T-helper 2 cell treated with Interferon-gamma antibody and Interleukin-4, amounts not matched to agents 5 μg/mL and 100 μg/mL, for 36 hours (primary cell): ENCODE results near the gene FER1L5.

Experiments
- DNase-seq: peaks from one replicate; pipeline ENCODE4 v3.0.0; 2021; ENCODE audit warnings: low spot score
- H3K27ac Mint-ChIP-seq: one replicate; pipeline ENCODE4 v1.8.0; 2021; ENCODE audit warnings: mild to moderate bottlenecking, mixed read lengths
- H3K27me3 Mint-ChIP-seq: one replicate; pipeline ENCODE4 v1.8.0; 2021; ENCODE audit warnings: low read depth, mixed read lengths
- H3K36me3 Mint-ChIP-seq: one replicate; pipeline ENCODE4 v1.8.0; 2021; ENCODE audit warnings: low read depth, mixed read lengths
- H3K4me1 Mint-ChIP-seq: one replicate; pipeline ENCODE4 v1.8.0; 2021; ENCODE audit warnings: low read depth, mixed read lengths
- H3K4me3 Mint-ChIP-seq: one replicate; pipeline ENCODE4 v1.8.0; 2022; ENCODE audit warnings: mild to moderate bottlenecking, moderate library complexity, mixed read lengths
- H3K9me3 Mint-ChIP-seq: one replicate; pipeline ENCODE4 v1.8.0; 2021; ENCODE audit warnings: mixed read lengths

The FER1L5 gene

DNA sequence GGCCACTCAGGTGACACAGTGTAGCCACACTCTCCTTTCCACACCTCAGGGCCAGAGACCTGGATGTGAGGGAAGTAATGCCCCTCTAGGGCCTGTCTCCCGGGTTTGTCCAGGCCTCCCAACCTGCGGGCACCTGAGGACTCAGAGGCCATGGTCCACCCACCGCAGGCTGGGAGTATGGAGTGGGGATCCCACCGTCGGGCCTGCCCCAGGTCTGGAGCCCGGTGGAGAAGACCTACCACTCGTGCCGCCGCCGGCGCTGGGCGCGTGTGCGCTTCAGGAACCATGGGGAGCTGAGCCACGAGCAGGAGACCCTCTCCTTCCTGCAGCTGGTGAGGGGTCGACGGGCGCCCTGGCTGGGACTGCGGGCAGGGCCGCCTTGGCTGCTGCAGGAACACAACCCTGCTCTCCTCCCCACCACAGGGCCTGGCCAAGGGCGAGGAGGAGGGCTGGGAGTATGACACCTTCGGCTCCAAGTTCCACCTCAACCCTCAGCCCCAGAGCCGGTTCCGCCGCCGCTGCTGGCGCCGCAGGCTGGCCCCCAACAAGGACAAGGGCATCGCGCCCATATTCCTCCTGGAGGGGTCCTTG lies 48.6 kb downstream of the FER1L5 start:
- Mint-ChIP-seq H3K27me3 (no peaks in the 10 kb centered on the region), H3K27ac (no peak overlapping the region), H3K36me3 (no peaks in the 10 kb centered on the region), H3K4me3 (no peak overlapping the region), H3K9me3 (no peaks in the 10 kb centered on the region), H3K4me1 (no peaks in the 10 kb centered on the region)
- DNase-seq, result no peak

- Mint-ChIP-seq H3K4me3 (no peak overlapping the region), H3K27me3 (no peaks in the 10 kb centered on the region), H3K9me3 (no peaks in the 10 kb centered on the region), H3K36me3 (no peaks in the 10 kb centered on the region), H3K4me1 (no peaks in the 10 kb centered on the region), H3K27ac (no peak overlapping the region)
- no peak for DNase-seq
Measured at GRCh38 chr2:96692094-96692971, 49.8 kb downstream of the FER1L5 start.

DNA sequence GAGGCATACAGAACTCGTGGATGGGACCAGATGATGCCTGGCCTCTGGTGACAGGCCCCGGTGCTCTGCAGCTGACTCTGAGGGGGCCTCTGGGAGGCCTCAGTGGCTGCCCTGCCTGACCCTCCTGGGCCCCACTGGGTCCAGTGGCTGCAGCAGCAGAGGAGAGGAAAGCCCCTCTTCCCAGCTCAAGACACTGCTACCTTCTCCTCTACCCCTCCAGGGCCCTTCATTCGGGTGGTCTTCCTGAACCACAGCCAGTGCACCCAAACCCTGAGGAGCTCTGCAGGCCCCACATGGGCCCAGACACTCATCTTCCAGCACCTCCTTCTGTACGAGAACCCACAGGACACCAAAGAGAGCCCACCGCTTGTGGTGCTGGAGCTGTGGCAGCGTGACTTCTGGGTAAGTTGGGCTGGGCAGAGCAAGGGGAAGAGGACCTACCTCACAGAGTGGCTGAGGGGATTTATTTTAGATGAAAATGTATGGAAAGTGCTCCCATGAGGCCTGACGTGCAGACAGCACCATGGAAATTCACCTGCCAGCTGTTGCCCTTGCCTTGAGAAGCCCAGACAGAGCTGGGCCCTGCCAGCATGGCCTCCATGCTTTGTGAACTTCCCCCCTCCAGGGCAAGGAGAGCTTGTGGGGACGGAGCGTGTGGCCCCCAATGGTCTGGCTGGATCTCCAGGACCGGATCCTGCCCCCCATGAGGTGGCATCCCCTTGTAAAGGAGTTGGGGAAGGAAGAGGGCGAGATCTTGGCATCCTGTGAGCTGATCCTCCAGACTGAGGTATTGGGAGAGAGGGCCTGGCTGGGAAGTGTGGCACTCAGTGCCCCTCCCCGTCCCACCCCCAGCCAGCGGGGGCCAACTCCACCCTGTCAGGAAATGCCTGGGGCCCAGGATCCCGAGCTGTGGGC lies 51.0 kb downstream of the FER1L5 start:
- Mint-ChIP-seq H3K36me3 (no peaks in the 10 kb centered on the region), H3K4me3 (no peak overlapping the region), H3K4me1 (no peaks in the 10 kb centered on the region), H3K9me3 (no peaks in the 10 kb centered on the region), H3K27me3 (no peaks in the 10 kb centered on the region), H3K27ac (no peak overlapping the region)
- DNase-seq, result no peak

GRCh38 chr2:96694279-96694678 lies 51.7 kb downstream of the FER1L5 start:
- H3K4me3 Mint-ChIP-seq, result no peak overlapping the region
- no peaks in the 10 kb centered on the region for H3K36me3 Mint-ChIP-seq
- DNase-seq, result no peak
- no peaks in the 10 kb centered on the region for H3K4me1 Mint-ChIP-seq
- no peaks in the 10 kb centered on the region for H3K9me3 Mint-ChIP-seq
- no peak overlapping the region for H3K27ac Mint-ChIP-seq
- H3K27me3 Mint-ChIP-seq, result no peaks in the 10 kb centered on the region

DNA sequence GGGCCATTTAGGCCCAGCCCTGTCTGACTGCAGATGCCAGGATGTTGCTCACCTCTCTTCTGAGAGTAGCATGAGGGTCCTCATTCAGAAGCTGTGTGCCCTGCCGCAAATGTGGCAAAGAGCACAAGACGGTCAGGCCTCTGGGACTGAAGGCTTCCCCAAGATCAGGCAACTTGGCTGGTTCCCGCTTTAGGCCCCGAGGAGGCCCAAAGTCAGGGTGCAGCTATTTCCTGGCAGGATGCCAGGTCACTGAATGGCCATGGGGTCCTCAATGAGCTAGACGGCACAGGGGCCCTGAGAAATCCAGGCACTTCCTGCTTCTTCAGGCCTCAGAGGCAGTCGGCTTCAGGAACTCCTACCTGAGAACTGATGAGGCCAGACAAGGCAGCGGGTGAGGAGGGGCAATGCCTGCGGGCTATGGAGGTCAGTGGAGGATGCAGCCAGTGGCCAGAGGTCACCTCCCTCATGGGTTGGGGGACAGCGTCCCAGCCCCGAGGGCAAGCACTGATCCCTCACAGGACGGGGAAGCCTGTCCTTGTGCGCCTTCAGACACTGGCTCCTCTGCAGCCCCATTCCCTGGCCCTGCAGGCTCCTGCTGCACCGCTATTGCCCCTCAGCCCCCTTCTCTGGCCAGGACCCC lies 52.4 kb downstream of the FER1L5 start:
- DNase-seq, result no peak
- H3K4me3 Mint-ChIP-seq, result no peak overlapping the region
- no peaks in the 10 kb centered on the region for H3K4me1 Mint-ChIP-seq
- H3K36me3 Mint-ChIP-seq, result no peaks in the 10 kb centered on the region
- H3K27ac Mint-ChIP-seq, result no peak overlapping the region
- H3K9me3 Mint-ChIP-seq, result no peaks in the 10 kb centered on the region
- H3K27me3 Mint-ChIP-seq, result no peaks in the 10 kb centered on the region

DNA sequence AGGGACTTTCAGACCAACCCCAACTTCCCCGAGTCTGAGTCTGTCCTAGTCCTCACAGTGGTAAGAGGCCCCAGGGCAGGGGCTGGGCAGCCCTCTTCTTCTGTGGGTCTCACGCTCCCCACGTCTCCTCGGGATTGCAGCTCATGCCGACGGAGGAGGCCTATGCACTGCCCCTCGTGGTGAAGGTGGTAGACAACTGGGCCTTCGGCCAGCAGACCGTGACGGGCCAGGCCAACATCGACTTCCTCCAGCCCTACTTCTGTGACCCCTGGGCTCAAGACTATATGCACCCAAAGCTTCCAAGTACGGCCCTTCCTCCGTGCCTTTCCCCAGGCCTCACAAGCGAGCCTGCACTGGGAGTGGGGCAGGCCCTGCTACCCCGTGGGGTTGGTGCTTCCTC lies 53.0 kb downstream of the FER1L5 start:
- H3K27me3 Mint-ChIP-seq, result no peaks in the 10 kb centered on the region
- no peaks in the 10 kb centered on the region for H3K4me1 Mint-ChIP-seq
- H3K9me3 Mint-ChIP-seq, result no peaks in the 10 kb centered on the region
- H3K4me3 Mint-ChIP-seq, result no peak overlapping the region
- H3K27ac Mint-ChIP-seq, result no peak overlapping the region
- no peaks in the 10 kb centered on the region for H3K36me3 Mint-ChIP-seq
- DNase-seq, result no peak

DNA sequence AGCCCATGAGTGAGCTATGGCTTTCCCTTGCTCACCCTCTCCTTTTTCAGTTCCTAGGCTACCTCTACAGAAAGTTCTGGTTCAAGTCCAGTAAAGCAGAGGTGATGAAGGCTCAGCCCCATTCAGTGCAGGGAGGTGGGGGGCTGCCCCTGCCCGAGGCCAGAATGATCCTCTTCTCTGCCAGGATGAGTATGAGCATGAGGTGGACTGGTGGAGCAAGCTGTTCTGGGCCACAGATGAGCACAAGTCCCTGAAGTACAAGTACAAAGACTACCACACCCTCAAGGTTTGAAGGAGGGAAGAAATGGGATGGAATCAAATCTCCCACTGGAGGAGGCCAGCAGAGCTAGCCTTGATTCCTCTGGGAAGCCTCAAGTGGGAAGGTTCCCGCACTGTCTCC lies 54.9 kb downstream of the FER1L5 start:
- no peaks in the 10 kb centered on the region for H3K4me1 Mint-ChIP-seq
- H3K27me3 Mint-ChIP-seq, result no peaks in the 10 kb centered on the region
- no peaks in the 10 kb centered on the region for H3K9me3 Mint-ChIP-seq
- no peaks in the 10 kb centered on the region for H3K36me3 Mint-ChIP-seq
- no peak overlapping the region for H3K27ac Mint-ChIP-seq
- DNase-seq, result no peak
- no peak overlapping the region for H3K4me3 Mint-ChIP-seq

DNA sequence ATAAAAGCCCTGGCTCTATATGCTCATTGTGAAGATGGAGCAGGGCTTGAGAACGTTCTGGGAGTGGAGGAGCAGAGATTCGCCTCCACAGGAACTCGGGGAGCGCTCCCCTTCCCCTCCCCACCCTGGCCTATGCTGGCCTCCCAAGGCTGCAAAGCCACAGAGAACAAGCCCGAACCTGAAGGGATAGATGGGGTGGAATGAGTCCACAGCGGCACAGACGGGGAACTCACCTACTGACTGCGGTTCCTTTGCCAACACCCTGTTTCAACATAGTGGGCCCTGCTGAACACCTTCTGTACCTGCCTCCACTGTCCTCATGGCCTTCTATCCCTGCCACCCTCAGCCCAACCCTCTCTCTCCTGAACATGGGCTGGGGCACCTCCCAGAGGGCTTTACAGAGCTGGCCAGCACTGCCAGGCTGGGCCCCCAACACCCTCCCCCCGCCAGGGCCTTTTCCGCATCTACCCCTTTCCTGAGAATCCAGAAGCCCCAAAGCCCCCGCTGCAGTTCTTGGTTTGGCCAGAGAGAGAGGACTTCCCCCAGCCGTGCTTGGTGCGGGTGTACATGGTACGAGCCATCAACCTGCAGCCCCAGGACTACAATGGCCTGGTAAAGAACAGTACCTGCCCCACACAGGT lies 55.8 kb downstream of the FER1L5 start:
- no peak for DNase-seq
- H3K36me3 Mint-ChIP-seq, result no peaks in the 10 kb centered on the region
- no peaks in the 10 kb centered on the region for H3K27me3 Mint-ChIP-seq
- no peak overlapping the region for H3K4me3 Mint-ChIP-seq
- H3K27ac Mint-ChIP-seq, result no peak overlapping the region
- no peaks in the 10 kb centered on the region for H3K9me3 Mint-ChIP-seq
- H3K4me1 Mint-ChIP-seq, result no peaks in the 10 kb centered on the region

DNA sequence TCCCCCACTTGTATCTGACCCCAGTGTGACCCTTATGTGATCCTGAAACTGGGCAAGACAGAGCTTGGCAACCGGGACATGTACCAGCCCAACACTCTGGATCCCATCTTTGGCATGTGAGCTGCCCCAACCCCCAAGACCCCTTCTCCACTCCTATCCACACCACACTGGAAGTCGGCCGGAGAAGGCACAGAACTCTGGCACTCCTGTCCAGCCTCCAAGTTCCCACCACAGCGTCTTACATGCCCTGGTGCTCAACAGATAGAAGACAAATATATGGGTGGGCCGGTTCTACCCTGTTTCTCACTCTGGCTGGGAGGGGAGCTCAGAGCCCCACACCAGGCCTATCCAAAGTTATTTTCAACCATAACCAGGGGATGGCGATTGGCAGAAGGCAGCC lies 56.5 kb downstream of the FER1L5 start:
- DNase-seq, result no peak
- Mint-ChIP-seq H3K4me3 (no peak overlapping the region), H3K27ac (no peak overlapping the region), H3K9me3 (no peaks in the 10 kb centered on the region), H3K27me3 (no peaks in the 10 kb centered on the region), H3K4me1 (no peaks in the 10 kb centered on the region), H3K36me3 (no peaks in the 10 kb centered on the region)

GRCh38 chr2:96699621-96700020 lies 57.1 kb downstream of the FER1L5 start:
- Mint-ChIP-seq H3K4me3 (no peak overlapping the region), H3K36me3 (no peaks in the 10 kb centered on the region), H3K27me3 (no peaks in the 10 kb centered on the region), H3K9me3 (no peaks in the 10 kb centered on the region), H3K4me1 (no peaks in the 10 kb centered on the region), H3K27ac (no peak overlapping the region)
- DNase-seq, result no peak

GRCh38 chr2:96700086-96700485 lies 57.5 kb downstream of the FER1L5 start:
- Mint-ChIP-seq H3K9me3 (no peaks in the 10 kb centered on the region), H3K27me3 (no peaks in the 10 kb centered on the region), H3K36me3 (no peaks in the 10 kb centered on the region), H3K27ac (no peak overlapping the region), H3K4me1 (no peaks in the 10 kb centered on the region), H3K4me3 (no peak overlapping the region)
- DNase-seq, result no peak

- no peak for DNase-seq
- Mint-ChIP-seq H3K27ac (no peak overlapping the region), H3K9me3 (no peaks in the 10 kb centered on the region), H3K36me3 (peaks cover 7% of the 10 kb centered on the region), H3K27me3 (no peaks in the 10 kb centered on the region), H3K4me1 (no peaks in the 10 kb centered on the region), H3K4me3 (no peak overlapping the region)
Measured at GRCh38 chr2:96701636-96702035, 59.1 kb downstream of the FER1L5 start.

DNA sequence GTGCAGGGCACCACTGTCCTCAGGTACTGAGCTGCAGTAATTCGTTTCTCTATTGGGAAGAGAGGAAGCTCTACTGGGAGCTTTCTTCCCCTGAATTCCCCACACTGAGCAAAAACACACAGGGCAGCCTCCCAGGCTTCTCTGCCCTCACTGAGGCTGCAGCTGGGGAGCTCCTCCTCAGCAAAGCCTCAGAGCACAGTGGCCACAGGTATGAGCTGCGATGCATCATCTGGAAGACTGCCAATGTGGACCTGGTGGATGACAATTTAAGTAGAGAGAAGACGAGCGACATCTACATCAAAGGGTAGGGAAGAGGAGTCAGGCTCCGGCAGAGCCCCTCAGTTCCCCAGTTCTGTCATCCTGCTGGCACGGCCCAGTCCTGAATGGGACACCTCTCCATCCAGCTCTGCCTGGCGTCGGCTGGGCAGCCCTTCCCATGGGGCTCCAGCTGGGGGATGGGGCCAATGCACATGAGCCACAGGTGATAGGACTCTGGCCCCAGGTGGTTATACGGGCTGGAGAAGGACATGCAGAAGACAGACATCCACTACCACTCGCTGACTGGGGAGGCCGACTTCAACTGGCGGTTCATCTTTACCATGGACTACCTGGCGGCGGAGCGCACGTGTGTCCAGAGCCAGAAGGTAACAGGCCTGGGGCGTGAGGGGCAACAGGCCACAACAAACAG lies 59.7 kb downstream of the FER1L5 start:
- Mint-ChIP-seq H3K4me3 (no peak overlapping the region), H3K4me1 (no peaks in the 10 kb centered on the region), H3K27ac (no peak overlapping the region), H3K9me3 (no peaks in the 10 kb centered on the region), H3K27me3 (no peaks in the 10 kb centered on the region), H3K36me3 (peaks cover 11% of the 10 kb centered on the region)
- DNase-seq, result no peak
